ENCODE measurements around the gene CPXM1. TPM values are rescaled to one million over a fixed set of nuclear protein-coding genes. Genes with fewer than 3 reads are reported as not detected.

CPXM1 gene
- 7.2 TPM for polyA plus RNA-seq (2013, experiment 1 of 2)
- polyA plus RNA-seq (2013, experiment 2 of 2), result 7.2 TPM

GRCh38 chr20:2800521-2801285, at the start of gene CPXM1:
Gene CPXM1, minus strand, starts transcription at chr20:2800627. Its CDS starts 55 bp downstream, at chr20:2800572.
- Histone ChIP-seq H3K18ac (ENCODE audit: low read depth in 1 of 2, low read length in 2 of 2) (peak within 1 kb of the TSS; percentile 73 to 89), H3K14ac (ENCODE audit: low read length in 2 of 2) (peak within 1 kb of the TSS in 1 of 2 experiments; percentile 78), H2BK12ac (ENCODE audit: low read length in 2 of 2) (peak within 1 kb of the TSS in 1 of 2 experiments; percentile 1), H2BK120ac (ENCODE audit: low read depth, low read length) (no peak within 1 kb of the TSS), H2AFZ (ENCODE audit: low read depth, low read length) (peak within 1 kb of the TSS; percentile 55), H3K4ac (ENCODE audit: low read depth in 1 of 2, low read length in 2 of 2) (peak within 1 kb of the TSS in 1 of 2 experiments; percentile 50), H3K79me1 (replicated peaks; ENCODE audit: low read length, poor library complexity, severe bottlenecking) (no peaks in the 10 kb centered on the region), H3K23ac (ENCODE audit: low read length in 2 of 2) (peak within 1 kb of the TSS in 1 of 2 experiments; percentile 36), H2BK15ac (ENCODE audit: low read depth, poor library complexity, severe bottlenecking) (peak within 1 kb of the TSS; percentile 12), H3K9ac (ENCODE audit: low read length) (peak within 1 kb of the TSS; percentile 85), H3K4me2 (ENCODE audit: low read length, poor library complexity, severe bottlenecking) (peak within 1 kb of the TSS; percentile 91), H3K36me3 (ENCODE audit: control insufficient read depth in 1 of 2, insufficient read depth in 2 of 2, low read depth in 1 of 2, low read length in 2 of 2) (peaks cover 29 to 31% of the 10 kb centered on the region in 2 experiments), H4K91ac (ENCODE audit: low read length) (peak within 1 kb of the TSS; percentile 96), H3K4me1 (ENCODE audit: control insufficient read depth, insufficient read depth, low read depth, low read length) (peaks cover 27% of the 10 kb centered on the region), H3K27me3 (ENCODE audit: control insufficient read depth in 1 of 2, insufficient read depth in 1 of 2, low read length in 2 of 2) (peaks cover 20 to 46% of the 10 kb centered on the region in 2 experiments), H3K4me3 (ENCODE audit: insufficient read depth in 1 of 2, low read depth in 1 of 2, low read length in 2 of 2) (peak within 1 kb of the TSS; percentile 63 to 89), H3K9me3 (ENCODE audit: control insufficient read depth, low read length) (no peaks in the 10 kb centered on the region), H2AK5ac (ENCODE audit: low read length, severe bottlenecking) (no peak within 1 kb of the TSS), H3K27ac (ENCODE audit: low read length, poor library complexity, severe bottlenecking) (no peak within 1 kb of the TSS), H2BK5ac (ENCODE audit: low read depth, low read length, poor library complexity, severe bottlenecking) (no peak within 1 kb of the TSS), H4K8ac (ENCODE audit: low read length) (peak within 1 kb of the TSS; percentile 73)
- peak; percentile 22 for DNase-seq
- 2% methylated on average over 34 of the region's 52 CpGs for WGBS

GRCh38 chr20:2849529-2849928, 49.1 kb upstream of the CPXM1 start:
- H2BK12ac ChIP-seq (ENCODE audit: low read length in 2 of 2), result no peak overlapping the region
- H2AK5ac ChIP-seq (ENCODE audit: low read length, severe bottlenecking), result no peak overlapping the region
- no peak overlapping the region for H3K9ac ChIP-seq (ENCODE audit: low read length)
- H4K91ac ChIP-seq (ENCODE audit: low read length), result no peak overlapping the region
- no peak overlapping the region for H3K4ac ChIP-seq (ENCODE audit: low read depth in 1 of 2, low read length in 2 of 2)
- H3K27ac ChIP-seq (ENCODE audit: low read length, poor library complexity, severe bottlenecking), result no peak overlapping the region
- no peak overlapping the region for H2BK5ac ChIP-seq (ENCODE audit: low read depth, low read length, poor library complexity, severe bottlenecking)
- H3K4me3 ChIP-seq (ENCODE audit: insufficient read depth in 1 of 2, low read depth in 1 of 2, low read length in 2 of 2), result no peak overlapping the region
- H3K4me1 ChIP-seq (ENCODE audit: control insufficient read depth, insufficient read depth, low read depth, low read length), result peaks cover 3% of the 10 kb centered on the region
- H2AFZ ChIP-seq (ENCODE audit: low read depth, low read length), result no peak overlapping the region
- no peak overlapping the region for H4K8ac ChIP-seq (ENCODE audit: low read length)
- no peaks in the 10 kb centered on the region for H3K9me3 ChIP-seq (ENCODE audit: control insufficient read depth, low read length)
- no peak overlapping the region for H3K23ac ChIP-seq (ENCODE audit: low read length in 2 of 2)
- WGBS, result 93% methylated on average over 2 of the region's 4 CpGs
- H3K27me3 ChIP-seq (ENCODE audit: control insufficient read depth in 1 of 2, insufficient read depth in 1 of 2, low read length in 2 of 2), result no peaks in the 10 kb centered on the region
- no peak for DNase-seq
- H3K14ac ChIP-seq (ENCODE audit: low read length in 2 of 2), result no peak overlapping the region
- no peak overlapping the region for H3K18ac ChIP-seq (ENCODE audit: low read depth in 1 of 2, low read length in 2 of 2)
- H2BK120ac ChIP-seq (ENCODE audit: low read depth, low read length), result no peak overlapping the region
- no peak overlapping the region for H3K4me2 ChIP-seq (ENCODE audit: low read length, poor library complexity, severe bottlenecking)
- peaks cover 35% of the 10 kb centered on the region for H3K79me1 ChIP-seq (replicated peaks; ENCODE audit: low read length, poor library complexity, severe bottlenecking)
- no peak overlapping the region for H2BK15ac ChIP-seq (ENCODE audit: low read depth, poor library complexity, severe bottlenecking)
- H3K36me3 ChIP-seq (ENCODE audit: control insufficient read depth in 1 of 2, insufficient read depth in 2 of 2, low read depth in 1 of 2, low read length in 2 of 2), result peaks cover 10 to 17% of the 10 kb centered on the region in 2 experiments

GRCh38 chr20:2847802-2848201, 47.4 kb upstream of the CPXM1 start:
- Histone ChIP-seq H3K4me2 (ENCODE audit: low read length, poor library complexity, severe bottlenecking) (no peak overlapping the region), H2BK12ac (ENCODE audit: low read length in 2 of 2) (no peak overlapping the region), H3K14ac (ENCODE audit: low read length in 2 of 2) (no peak overlapping the region), H4K8ac (ENCODE audit: low read length) (no peak overlapping the region), H2AK5ac (ENCODE audit: low read length, severe bottlenecking) (no peak overlapping the region), H4K91ac (ENCODE audit: low read length) (no peak overlapping the region), H2BK120ac (ENCODE audit: low read depth, low read length) (no peak overlapping the region), H3K27ac (ENCODE audit: low read length, poor library complexity, severe bottlenecking) (no peak overlapping the region), H3K4me3 (ENCODE audit: insufficient read depth in 1 of 2, low read depth in 1 of 2, low read length in 2 of 2) (no peak overlapping the region), H3K18ac (ENCODE audit: low read depth in 1 of 2, low read length in 2 of 2) (no peak overlapping the region), H3K79me1 (replicated peaks; ENCODE audit: low read length, poor library complexity, severe bottlenecking) (peaks cover 28% of the 10 kb centered on the region), H3K4ac (ENCODE audit: low read depth in 1 of 2, low read length in 2 of 2) (no peak overlapping the region), H2BK15ac (ENCODE audit: low read depth, poor library complexity, severe bottlenecking) (no peak overlapping the region), H3K23ac (ENCODE audit: low read length in 2 of 2) (no peak overlapping the region), H3K36me3 (ENCODE audit: control insufficient read depth in 1 of 2, insufficient read depth in 2 of 2, low read depth in 1 of 2, low read length in 2 of 2) (peaks cover 7 to 29% of the 10 kb centered on the region in 2 experiments), H3K4me1 (ENCODE audit: control insufficient read depth, insufficient read depth, low read depth, low read length) (peaks cover 3% of the 10 kb centered on the region), H3K9me3 (ENCODE audit: control insufficient read depth, low read length) (no peaks in the 10 kb centered on the region), H3K27me3 (ENCODE audit: control insufficient read depth in 1 of 2, insufficient read depth in 1 of 2, low read length in 2 of 2) (no peaks in the 10 kb centered on the region), H2BK5ac (ENCODE audit: low read depth, low read length, poor library complexity, severe bottlenecking) (no peak overlapping the region), H3K9ac (ENCODE audit: low read length) (no peak overlapping the region), H2AFZ (ENCODE audit: low read depth, low read length) (no peak overlapping the region)
- DNase-seq, result no peak
- 96% methylated on average over 4 of the region's 4 CpGs for WGBS

GRCh38 chr20:2846698-2847097, 46.3 kb upstream of the CPXM1 start:
- no peak overlapping the region for H3K4me2 ChIP-seq (ENCODE audit: low read length, poor library complexity, severe bottlenecking)
- no peak for DNase-seq
- peaks cover 2% of the 10 kb centered on the region for H3K4me1 ChIP-seq (ENCODE audit: control insufficient read depth, insufficient read depth, low read depth, low read length)
- H3K27me3 ChIP-seq (ENCODE audit: control insufficient read depth in 1 of 2, insufficient read depth in 1 of 2, low read length in 2 of 2), result no peaks in the 10 kb centered on the region
- H3K18ac ChIP-seq (ENCODE audit: low read depth in 1 of 2, low read length in 2 of 2), result no peak overlapping the region
- 95% methylated on average over 5 of the region's 5 CpGs for WGBS
- H3K4ac ChIP-seq (ENCODE audit: low read depth in 1 of 2, low read length in 2 of 2), result no peak overlapping the region
- no peak overlapping the region for H3K23ac ChIP-seq (ENCODE audit: low read length in 2 of 2)
- no peak overlapping the region for H2BK5ac ChIP-seq (ENCODE audit: low read depth, low read length, poor library complexity, severe bottlenecking)
- no peak overlapping the region for H2BK15ac ChIP-seq (ENCODE audit: low read depth, poor library complexity, severe bottlenecking)
- H2AFZ ChIP-seq (ENCODE audit: low read depth, low read length), result no peak overlapping the region
- H3K79me1 ChIP-seq (replicated peaks; ENCODE audit: low read length, poor library complexity, severe bottlenecking), result peaks cover 29% of the 10 kb centered on the region
- no peak overlapping the region for H2AK5ac ChIP-seq (ENCODE audit: low read length, severe bottlenecking)
- no peak overlapping the region for H2BK12ac ChIP-seq (ENCODE audit: low read length in 2 of 2)
- no peak overlapping the region for H3K14ac ChIP-seq (ENCODE audit: low read length in 2 of 2)
- no peak overlapping the region for H3K27ac ChIP-seq (ENCODE audit: low read length, poor library complexity, severe bottlenecking)
- no peak overlapping the region for H2BK120ac ChIP-seq (ENCODE audit: low read depth, low read length)
- no peak overlapping the region for H3K9ac ChIP-seq (ENCODE audit: low read length)
- no peak overlapping the region for H3K4me3 ChIP-seq (ENCODE audit: insufficient read depth in 1 of 2, low read depth in 1 of 2, low read length in 2 of 2)
- H3K36me3 ChIP-seq (ENCODE audit: control insufficient read depth in 1 of 2, insufficient read depth in 2 of 2, low read depth in 1 of 2, low read length in 2 of 2), result peaks cover 7 to 29% of the 10 kb centered on the region in 2 experiments
- no peak overlapping the region for H4K8ac ChIP-seq (ENCODE audit: low read length)
- no peak overlapping the region for H4K91ac ChIP-seq (ENCODE audit: low read length)
- H3K9me3 ChIP-seq (ENCODE audit: control insufficient read depth, low read length), result no peaks in the 10 kb centered on the region

All from mesenchymal stem cell (in vitro differentiated cells and primary cell).